ENCODE measurements around the gene U2AF2.

- no peak for TF ChIP-seq REST (IDR thresholded peaks at IDR 0.05; ENCODE audit: unreplicated experiment)
- no peak for TF ChIP-seq CTCF (conservative IDR thresholded peaks at IDR 0.05; ENCODE audit: low read depth in 2 of 2)
- no peak for TF ChIP-seq EZH2 (IDR thresholded peaks at IDR 0.05; ENCODE audit: low read depth, unreplicated experiment)
- TF ChIP-seq EZH2phosphoT487 (IDR thresholded peaks at IDR 0.05; ENCODE audit: unreplicated experiment) = no peak
- no peak for TF ChIP-seq POLR2AphosphoS5 (IDR thresholded peaks at IDR 0.05; ENCODE audit: low read depth)
- no peak for TF ChIP-seq ZNF331 (CRISPR knock-in tag; IDR thresholded peaks at IDR 0.05; ENCODE audit: low read depth)
- TF ChIP-seq JUNB (IDR thresholded peaks at IDR 0.05; ENCODE audit: unreplicated experiment) = no peak
- TF ChIP-seq, protein P1, sequence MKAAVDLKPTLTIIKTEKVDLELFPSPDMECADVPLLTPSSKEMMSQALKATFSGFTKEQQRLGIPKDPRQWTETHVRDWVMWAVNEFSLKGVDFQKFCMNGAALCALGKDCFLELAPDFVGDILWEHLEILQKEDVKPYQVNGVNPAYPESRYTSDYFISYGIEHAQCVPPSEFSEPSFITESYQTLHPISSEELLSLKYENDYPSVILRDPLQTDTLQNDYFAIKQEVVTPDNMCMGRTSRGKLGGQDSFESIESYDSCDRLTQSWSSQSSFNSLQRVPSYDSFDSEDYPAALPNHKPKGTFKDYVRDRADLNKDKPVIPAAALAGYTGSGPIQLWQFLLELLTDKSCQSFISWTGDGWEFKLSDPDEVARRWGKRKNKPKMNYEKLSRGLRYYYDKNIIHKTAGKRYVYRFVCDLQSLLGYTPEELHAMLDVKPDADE (IDR thresholded peaks at IDR 0.05) = no peak
- TF ChIP-seq ZNF114 (CRISPR knock-in tag; IDR thresholded peaks at IDR 0.05) = no peak
Observed at GRCh38 chr19:55683449-55684261, 28.8 kb downstream of the U2AF2 start.

Measured in GM23338 (cell line).